ENCODE data around the gene TIMM17A.

- peak in 1 of 4 donors; percentile 4 for TF ChIP-seq CTCF (IDR thresholded peaks at IDR 0.05)
- TF ChIP-seq POLR2A (IDR thresholded peaks at IDR 0.05), result no peak
These were observed 28.1 kb downstream of the TIMM17A start for GRCh38 chr1:201983380-201983805.
